Endodermal cell (in vitro differentiated cells): Measurements from ENCODE around the gene GPR142. TPM values are rescaled to one million over a fixed set of nuclear protein-coding genes. Genes with fewer than 3 reads are reported as not detected.

Experiments
- DNase-seq: peaks from one replicate; pipeline ENCODE4 v3.0.0-alpha.2; 2017
- H3K27ac ChIP-seq: 2 replicates; pipeline ENCODE4 v1.5.1; 2013; ENCODE audit warnings: mild to moderate bottlenecking, low read depth, low read length, moderate library complexity
- H3K27me3 ChIP-seq: 2 replicates; pipeline ENCODE4 v1.6.1; 2013; ENCODE audit warnings: mild to moderate bottlenecking, low read length, moderate library complexity; ENCODE audit not compliant: insufficient read depth, control insufficient read depth, poor library complexity, severe bottlenecking
- H3K36me3 ChIP-seq: 2 replicates; pipeline ENCODE4 v1.7.0; 2013; ENCODE audit warnings: mild to moderate bottlenecking, low read length, moderate library complexity; ENCODE audit not compliant: control insufficient read depth, insufficient read depth
- H3K4me1 ChIP-seq: one replicate; pipeline ENCODE4 v1.7.0; 2013; ENCODE audit warnings: low read length; ENCODE audit not compliant: control insufficient read depth, insufficient read depth
- H3K4me3 ChIP-seq: 2 replicates; pipeline ENCODE4 v1.5.1; 2013; ENCODE audit warnings: mild to moderate bottlenecking, low read length, moderate library complexity
- H3K9ac ChIP-seq: 2 replicates; pipeline ENCODE4 v1.6.1; 2013; ENCODE audit warnings: mild to moderate bottlenecking, low read length, moderate library complexity; ENCODE audit not compliant: poor library complexity, severe bottlenecking; ENCODE audit errors: extremely low read depth
- H3K9me3 ChIP-seq: 2 replicates; pipeline ENCODE4 v1.6.1; 2013; ENCODE audit warnings: mild to moderate bottlenecking, low read length, moderate library complexity; ENCODE audit not compliant: control insufficient read depth
- H3K27ac Mint-ChIP-seq: 2 replicates; pipeline ENCODE4 v1.8.0; 2020; ENCODE audit warnings: mixed read lengths
- H3K27me3 Mint-ChIP-seq: 2 replicates; pipeline ENCODE4 v1.8.0; 2021; ENCODE audit warnings: mild to moderate bottlenecking, mixed read lengths; ENCODE audit not compliant: insufficient read depth
- H3K36me3 Mint-ChIP-seq: 2 replicates; pipeline ENCODE4 v1.8.0; 2020; ENCODE audit warnings: low read depth, mixed read lengths
- H3K4me1 Mint-ChIP-seq: 2 replicates; pipeline ENCODE4 v1.8.0; 2020; ENCODE audit warnings: mixed read lengths
- H3K4me3 Mint-ChIP-seq: 2 replicates; pipeline ENCODE4 v1.8.0; 2020; ENCODE audit warnings: mild to moderate bottlenecking, moderate library complexity, mixed read lengths
- H3K9me3 Mint-ChIP-seq: 2 replicates; pipeline ENCODE4 v1.8.0; 2020; ENCODE audit warnings: mild to moderate bottlenecking, mixed read lengths
- WGBS, 2 experiments: methylation state at CpG; one replicate each; pipeline versions ENCODE4 v1.1.5 to v1.1.7; 2013; ENCODE audit warnings: missing lambda C conversion rate in 2 of 2, mixed read lengths in 1 of 2; ENCODE audit not compliant: insufficient coverage in 1 of 2, insufficient read length in 1 of 2; 5-methylcytosine and 5-hydroxymethylcytosine counted together
- total RNA-seq, 2 donors: library from RNA; stranded (reverse); fragmentation: NEBNext Ultra II Directional in 1 of 2; extraction: Animal tissue kit (Norgen Biotek cat#: 25700) in 1 of 2; gene quantifications; 2 replicates in 1 of 2; 3 replicates in 1 of 2; pipeline ENCODE4 v1.2.1, GENCODE V29; 2021
- TF ChIP-seq, protein P1 (sequence below): fragments of 200-600 bp; sonication (generic); conservative IDR thresholded peaks from 2 replicates; pipeline ENCODE4 v1.5.0; 2021; ENCODE audit warnings: antibody characterized with exemption, mild to moderate bottlenecking

Gene GPR142
- total RNA-seq, 2 donors from 2014 or later = 0.29 to 0.92 TPM

DNA sequence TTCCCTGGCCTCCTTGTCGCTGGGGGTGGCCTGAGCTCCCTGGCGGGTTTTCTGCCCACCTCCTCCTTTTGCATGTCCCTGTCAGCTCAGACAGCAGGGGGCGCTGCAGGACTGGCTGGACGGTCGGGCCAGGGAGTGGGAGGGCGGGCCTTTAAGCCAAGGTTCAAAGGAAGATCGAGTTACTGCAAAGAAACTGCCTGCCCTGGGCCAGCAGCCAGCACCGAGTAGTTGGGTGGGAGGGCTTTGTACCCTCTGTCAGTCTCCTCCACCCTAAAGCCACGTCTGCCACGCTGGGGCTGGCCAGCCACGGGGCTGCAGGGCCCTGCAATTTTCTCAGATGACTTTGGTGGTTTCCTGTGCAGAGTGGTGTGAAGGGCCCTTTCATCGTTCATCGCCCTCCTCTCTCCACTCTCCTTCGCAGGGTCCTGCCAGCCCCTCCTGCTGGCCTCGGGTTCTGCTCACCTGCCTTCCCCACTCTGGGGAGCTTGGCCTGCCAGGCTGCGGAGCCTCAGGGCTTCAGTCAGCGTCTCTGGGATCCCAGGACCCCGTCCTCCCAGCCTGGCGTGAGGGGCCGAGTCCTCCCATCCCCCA is 12.3 kb downstream of the GPR142 start:
- H3K27me3 ChIP-seq = peaks cover 7% of the 10 kb centered on the region
- 32 to 45% methylated on average over 3 to 20 of the region's 20 CpGs for WGBS, 2 experiments
- no peaks in the 10 kb centered on the region for H3K9me3 ChIP-seq
- H3K9ac ChIP-seq = no peak overlapping the region
- no peak overlapping the region for H3K27ac Mint-ChIP-seq
- H3K27me3 Mint-ChIP-seq = peaks cover 34% of the 10 kb centered on the region
- no peaks in the 10 kb centered on the region for H3K36me3 Mint-ChIP-seq
- no peak overlapping the region for H3K4me3 Mint-ChIP-seq
- TF ChIP-seq, protein P1, sequence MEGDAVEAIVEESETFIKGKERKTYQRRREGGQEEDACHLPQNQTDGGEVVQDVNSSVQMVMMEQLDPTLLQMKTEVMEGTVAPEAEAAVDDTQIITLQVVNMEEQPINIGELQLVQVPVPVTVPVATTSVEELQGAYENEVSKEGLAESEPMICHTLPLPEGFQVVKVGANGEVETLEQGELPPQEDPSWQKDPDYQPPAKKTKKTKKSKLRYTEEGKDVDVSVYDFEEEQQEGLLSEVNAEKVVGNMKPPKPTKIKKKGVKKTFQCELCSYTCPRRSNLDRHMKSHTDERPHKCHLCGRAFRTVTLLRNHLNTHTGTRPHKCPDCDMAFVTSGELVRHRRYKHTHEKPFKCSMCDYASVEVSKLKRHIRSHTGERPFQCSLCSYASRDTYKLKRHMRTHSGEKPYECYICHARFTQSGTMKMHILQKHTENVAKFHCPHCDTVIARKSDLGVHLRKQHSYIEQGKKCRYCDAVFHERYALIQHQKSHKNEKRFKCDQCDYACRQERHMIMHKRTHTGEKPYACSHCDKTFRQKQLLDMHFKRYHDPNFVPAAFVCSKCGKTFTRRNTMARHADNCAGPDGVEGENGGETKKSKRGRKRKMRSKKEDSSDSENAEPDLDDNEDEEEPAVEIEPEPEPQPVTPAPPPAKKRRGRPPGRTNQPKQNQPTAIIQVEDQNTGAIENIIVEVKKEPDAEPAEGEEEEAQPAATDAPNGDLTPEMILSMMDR = peak; percentile 97
- H3K4me3 ChIP-seq = no peak overlapping the region
- no peak overlapping the region for H3K27ac ChIP-seq
- peak; percentile 100 for DNase-seq
- no peaks in the 10 kb centered on the region for H3K36me3 ChIP-seq
- H3K4me1 ChIP-seq = no peaks in the 10 kb centered on the region
- H3K4me1 Mint-ChIP-seq = peaks cover 9% of the 10 kb centered on the region
- H3K9me3 Mint-ChIP-seq = no peaks in the 10 kb centered on the region

DNA sequence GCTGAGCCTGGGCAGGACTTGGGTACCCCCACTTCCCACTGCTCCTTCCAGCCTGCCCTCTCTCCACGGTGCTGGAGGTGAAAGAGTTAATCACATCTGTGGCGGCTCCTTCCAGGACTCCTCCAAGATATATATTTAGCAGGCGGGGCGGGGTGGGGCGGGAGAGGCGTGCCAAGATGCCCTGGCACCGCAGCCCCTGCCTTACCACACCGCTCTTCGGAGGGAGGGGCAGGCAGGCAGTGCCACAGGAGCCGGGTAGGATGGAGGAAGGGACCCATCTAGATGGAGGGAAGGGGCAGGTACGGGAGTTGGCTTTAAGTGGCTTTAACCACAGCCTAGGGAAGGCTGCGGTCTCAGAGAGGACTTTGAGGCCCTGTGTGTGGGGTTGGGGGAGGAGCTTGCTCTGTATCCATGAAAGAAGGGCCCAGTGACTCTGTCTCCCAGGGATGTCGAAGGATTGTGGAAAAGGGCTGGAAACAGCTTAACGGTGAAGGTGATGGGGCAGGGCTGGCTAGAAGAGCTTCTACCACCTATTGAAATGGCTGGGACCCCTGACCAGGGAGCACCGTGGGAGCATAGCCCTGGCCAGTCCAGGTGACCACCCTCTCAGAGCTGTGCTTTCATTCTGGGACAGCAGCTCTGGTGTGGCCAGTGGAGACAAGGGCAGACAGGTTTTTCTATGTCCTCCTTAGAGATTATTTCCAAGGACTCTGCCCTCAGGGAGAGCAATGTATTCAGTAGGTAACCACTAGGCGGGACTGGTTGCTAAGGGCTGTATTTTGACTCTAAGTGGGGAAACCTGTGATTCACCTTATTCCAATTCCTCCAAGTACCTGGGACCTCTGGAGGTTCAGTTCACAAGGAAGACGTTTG is 13.0 kb downstream of the GPR142 start:
- no peaks in the 10 kb centered on the region for H3K36me3 Mint-ChIP-seq
- Histone ChIP-seq H3K36me3 (no peaks in the 10 kb centered on the region), H3K27me3 (peaks cover 7% of the 10 kb centered on the region), H3K4me1 (no peaks in the 10 kb centered on the region), H3K27ac (no peak overlapping the region), H3K9ac (no peak overlapping the region), H3K9me3 (no peaks in the 10 kb centered on the region), H3K4me3 (no peak overlapping the region)
- no peaks in the 10 kb centered on the region for H3K9me3 Mint-ChIP-seq
- peaks cover 27% of the 10 kb centered on the region for H3K27me3 Mint-ChIP-seq
- TF ChIP-seq, protein P1 = peak; percentile 59
- H3K4me3 Mint-ChIP-seq = no peak overlapping the region
- WGBS, 2 experiments = 82 to 90% methylated on average over 11 to 17 of the region's 17 CpGs
- DNase-seq = peak; percentile 67
- peaks cover 9% of the 10 kb centered on the region for H3K4me1 Mint-ChIP-seq
- H3K27ac Mint-ChIP-seq = peak overlapping the region; percentile 19

DNA sequence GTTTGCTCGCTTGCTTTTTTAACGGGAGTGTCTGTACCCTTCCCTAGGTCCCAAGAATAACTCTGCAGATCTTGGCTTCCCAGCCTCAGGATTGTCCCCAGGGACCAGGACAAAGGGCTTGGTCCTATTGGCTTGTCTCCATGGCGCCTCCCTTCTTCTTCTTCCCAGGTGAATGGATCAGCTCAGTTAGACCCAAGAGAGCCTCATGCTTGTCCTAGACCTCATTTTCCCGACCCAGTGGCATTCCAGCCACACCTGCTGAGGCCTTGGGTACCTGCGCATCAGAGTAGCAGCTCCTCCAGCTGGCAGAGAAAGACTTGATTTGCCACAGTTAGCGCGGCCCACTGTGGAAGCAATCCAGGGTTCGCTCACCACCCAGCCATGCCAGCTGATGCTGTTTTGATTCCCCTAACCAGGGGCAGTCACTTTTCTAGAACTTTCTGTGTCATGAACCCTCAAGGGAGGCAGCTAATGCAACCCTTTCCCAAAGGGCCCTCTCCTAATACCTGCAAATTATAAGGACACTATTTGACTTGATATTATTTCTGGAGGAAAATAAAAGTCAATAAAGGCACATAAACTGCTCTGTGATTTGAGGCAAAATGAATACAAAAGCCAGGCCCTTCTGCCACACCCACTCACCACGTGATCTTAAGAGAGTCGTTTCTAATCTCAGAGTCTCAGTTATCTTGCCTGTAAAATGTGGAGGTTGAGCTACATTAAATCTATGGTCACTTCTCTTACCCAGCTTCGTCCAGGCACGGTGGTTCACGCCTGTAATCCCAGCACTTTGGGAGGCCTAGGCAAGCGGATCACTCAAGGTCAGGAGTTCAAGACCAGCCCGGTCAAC is 13.9 kb downstream of the GPR142 start:
- no peaks in the 10 kb centered on the region for H3K36me3 Mint-ChIP-seq
- no peaks in the 10 kb centered on the region for H3K36me3 ChIP-seq
- H3K9ac ChIP-seq = no peak overlapping the region
- peaks cover 7% of the 10 kb centered on the region for H3K27me3 ChIP-seq
- no peaks in the 10 kb centered on the region for H3K4me1 ChIP-seq
- no peaks in the 10 kb centered on the region for H3K9me3 ChIP-seq
- no peak overlapping the region for H3K4me3 ChIP-seq
- 91 to 94% methylated on average over 11 to 15 of the region's 15 CpGs for WGBS, 2 experiments
- no peaks in the 10 kb centered on the region for H3K9me3 Mint-ChIP-seq
- H3K4me3 Mint-ChIP-seq = no peak overlapping the region
- peak overlapping the region; percentile 19 for H3K27ac Mint-ChIP-seq
- no peak overlapping the region for H3K27ac ChIP-seq
- TF ChIP-seq, protein P1 = peak; percentile 7
- H3K4me1 Mint-ChIP-seq = peaks cover 9% of the 10 kb centered on the region
- no peak for DNase-seq
- peaks cover 22% of the 10 kb centered on the region for H3K27me3 Mint-ChIP-seq
